ENCODE results near the gene TTC9C. TPM values are rescaled to one million over a fixed set of nuclear protein-coding genes. Genes with fewer than 3 reads are reported as not detected.

The TTC9C gene
- total RNA-seq, 2 experiments from 2014 or later = 33.7 to 37.9 TPM

DNA sequence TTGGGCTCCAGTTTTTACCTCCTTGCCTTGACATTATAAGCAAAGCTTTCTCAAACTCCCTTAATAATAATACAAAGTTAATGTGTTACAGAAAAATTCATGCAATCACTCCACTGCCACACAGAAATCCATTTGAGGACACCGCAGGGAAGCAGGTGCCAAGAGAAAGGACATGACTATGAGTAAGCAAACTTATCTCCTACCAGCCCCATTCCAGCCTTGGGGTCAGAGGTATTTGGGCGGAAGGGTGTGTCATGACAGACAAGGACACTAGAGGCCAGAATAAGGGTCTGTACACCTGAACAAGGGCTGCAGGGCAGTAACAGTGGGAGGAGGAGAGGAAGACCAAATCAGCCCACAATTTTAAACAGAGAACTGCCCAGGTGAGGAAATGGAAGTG is 14.9 kb upstream of the TTC9C start:
- TF ChIP-seq, protein P1, sequence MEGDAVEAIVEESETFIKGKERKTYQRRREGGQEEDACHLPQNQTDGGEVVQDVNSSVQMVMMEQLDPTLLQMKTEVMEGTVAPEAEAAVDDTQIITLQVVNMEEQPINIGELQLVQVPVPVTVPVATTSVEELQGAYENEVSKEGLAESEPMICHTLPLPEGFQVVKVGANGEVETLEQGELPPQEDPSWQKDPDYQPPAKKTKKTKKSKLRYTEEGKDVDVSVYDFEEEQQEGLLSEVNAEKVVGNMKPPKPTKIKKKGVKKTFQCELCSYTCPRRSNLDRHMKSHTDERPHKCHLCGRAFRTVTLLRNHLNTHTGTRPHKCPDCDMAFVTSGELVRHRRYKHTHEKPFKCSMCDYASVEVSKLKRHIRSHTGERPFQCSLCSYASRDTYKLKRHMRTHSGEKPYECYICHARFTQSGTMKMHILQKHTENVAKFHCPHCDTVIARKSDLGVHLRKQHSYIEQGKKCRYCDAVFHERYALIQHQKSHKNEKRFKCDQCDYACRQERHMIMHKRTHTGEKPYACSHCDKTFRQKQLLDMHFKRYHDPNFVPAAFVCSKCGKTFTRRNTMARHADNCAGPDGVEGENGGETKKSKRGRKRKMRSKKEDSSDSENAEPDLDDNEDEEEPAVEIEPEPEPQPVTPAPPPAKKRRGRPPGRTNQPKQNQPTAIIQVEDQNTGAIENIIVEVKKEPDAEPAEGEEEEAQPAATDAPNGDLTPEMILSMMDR (IDR thresholded peaks at IDR 0.05) = no peak
- POLR2A ChIA-PET = interaction anchor here (0.5 to 3.5 kb wide), 5 partner anchors 11 to 122 kb away, joined by 3 to 20 read pairs (median 5); partner anchors contain the start of genes C11orf98, CSKMT, HNRNPUL2 and TUT1
- no peak for ATAC-seq

DNA sequence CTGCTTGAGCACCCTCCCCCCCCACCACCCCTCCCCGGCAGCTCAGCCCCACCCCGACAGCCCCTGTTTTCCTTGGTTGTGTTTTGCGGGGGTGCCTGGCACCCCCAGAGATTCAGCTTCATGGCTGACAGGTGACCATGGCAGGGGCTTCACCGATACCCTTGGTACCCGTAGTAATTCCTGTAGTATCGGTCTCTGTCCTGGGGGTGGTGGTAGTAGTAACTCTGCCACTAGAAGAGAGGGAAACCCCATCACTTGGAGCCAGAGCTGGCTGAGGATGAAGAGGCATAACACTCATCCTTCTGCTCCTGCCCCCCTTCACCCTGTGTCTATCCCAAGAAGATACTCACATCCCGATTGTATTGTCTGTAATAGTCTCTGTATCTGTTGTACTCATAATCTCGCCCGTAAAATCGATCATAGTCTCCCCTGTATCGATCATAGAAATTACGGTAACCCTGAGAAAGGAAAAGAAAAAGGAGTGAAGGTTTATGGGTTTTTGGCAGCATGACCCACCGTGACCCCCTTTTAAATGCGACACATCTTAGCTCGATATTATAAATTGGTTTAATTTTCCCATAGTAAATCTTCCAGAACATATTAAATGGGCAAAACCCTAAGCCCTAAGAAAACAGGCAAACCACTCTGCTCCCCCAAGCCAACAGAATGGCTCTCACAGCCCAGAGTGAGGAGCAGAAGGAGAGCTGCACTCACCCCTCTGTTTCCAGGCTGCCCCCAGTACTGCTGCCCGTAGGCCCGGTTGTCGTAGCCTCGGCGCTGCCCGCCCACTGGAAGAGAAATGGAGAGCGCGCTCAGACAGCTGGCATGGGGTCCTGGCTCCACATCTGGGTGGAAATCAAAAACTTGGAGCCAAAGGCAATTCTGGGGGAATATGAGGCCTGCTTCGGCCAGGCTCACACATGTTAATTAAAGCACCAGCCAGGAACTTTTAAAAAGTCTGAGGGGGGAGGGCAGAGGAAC is 12.8 kb upstream of the TTC9C start:
- TF ChIP-seq, protein P1 (IDR thresholded peaks at IDR 0.05) = no peak
- no peaks in the 10 kb centered on the region for H3K27me3 Mint-ChIP-seq
- H3K27ac Mint-ChIP-seq = peak overlapping the region; percentile 44
- H3K36me3 Mint-ChIP-seq (ENCODE audit: low read depth) = peaks cover 72% of the 10 kb centered on the region
- intact Hi-C loops (cut with micrococcal nuclease) = no loop called here
- CTCF ChIA-PET = interaction anchor here (1.7 to 2.2 kb wide), 3 partner anchors 9 to 71 kb away, joined by 5 to 7 read pairs (median 6); no protein-coding TSS in a partner anchor
- ATAC-seq (no peak), DNase-seq (no peak)
- no peaks in the 10 kb centered on the region for H3K9me3 Mint-ChIP-seq
- H3K4me3 Mint-ChIP-seq = no peak overlapping the region
- POLR2A ChIA-PET = interaction anchor here (0.7 to 4.3 kb wide), 9 partner anchors 9 to 141 kb away, joined by 3 to 39 read pairs (median 4); partner anchors contain the start of genes HNRNPUL2, TAF6L and TTC9C
- peaks cover 55% of the 10 kb centered on the region for H3K4me1 Mint-ChIP-seq (ENCODE audit: low read depth)

More for the DNA sequence above, 14.9 kb upstream of the TTC9C start:
- Mint-ChIP-seq H3K9me3 (no peaks in the 10 kb centered on the region), H3K4me1 (ENCODE audit: low read depth) (peaks cover 60% of the 10 kb centered on the region), H3K27ac (peak overlapping the region; percentile 91), H3K27me3 (no peaks in the 10 kb centered on the region), H3K36me3 (ENCODE audit: low read depth) (peaks cover 72% of the 10 kb centered on the region), H3K4me3 (peak overlapping the region; percentile 25)
- intact Hi-C loops (cut with micrococcal nuclease) = no loop called here
- no peak for DNase-seq
- CTCF ChIA-PET = interaction anchor here (0.5 to 1.2 kb wide), 2 partner anchors 16 to 19 kb away, joined by 3 read pairs; no protein-coding TSS in a partner anchor

DNA sequence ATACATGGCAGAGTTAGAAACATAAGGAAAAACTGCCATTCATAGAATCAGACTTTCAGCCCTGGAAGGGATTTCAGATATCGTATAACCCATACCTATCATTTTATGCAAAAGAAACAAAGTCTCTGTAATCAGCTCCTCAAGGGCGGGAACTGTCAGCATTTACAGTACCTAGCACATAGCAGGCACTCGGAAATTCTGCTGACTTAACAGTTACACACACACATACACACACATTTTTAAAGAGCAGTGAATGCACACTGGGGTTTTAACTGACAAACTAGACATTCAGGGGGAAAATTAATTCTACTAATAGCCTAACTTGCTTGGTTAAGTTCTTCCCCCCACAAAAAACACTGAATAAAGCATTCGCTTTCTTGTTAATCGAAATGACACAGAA is 12.1 kb upstream of the TTC9C start:
- no peaks in the 10 kb centered on the region for H3K9me3 Mint-ChIP-seq
- H3K4me3 Mint-ChIP-seq = no peak overlapping the region
- ChIA-PET POLR2A (interaction anchor here (0.8 to 4.3 kb wide), 7 partner anchors 10 to 140 kb away, joined by 3 to 39 read pairs (median 4); partner anchors contain the start of genes HNRNPUL2 and TTC9C), CTCF (interaction anchor here (1.3 to 2.2 kb wide), 3 partner anchors 8 to 36 kb away, joined by 3 to 6 read pairs (median 5); no protein-coding TSS in a partner anchor)
- peaks cover 74% of the 10 kb centered on the region for H3K36me3 Mint-ChIP-seq (ENCODE audit: low read depth)
- intact Hi-C loops (cut with micrococcal nuclease) = no loop called here
- H3K27me3 Mint-ChIP-seq = no peaks in the 10 kb centered on the region
- DNase-seq (no peak), ATAC-seq (no peak)
- TF ChIP-seq, protein P1 (IDR thresholded peaks at IDR 0.05) = no peak
- H3K27ac Mint-ChIP-seq = peak overlapping the region; percentile 30
- H3K4me1 Mint-ChIP-seq (ENCODE audit: low read depth) = peaks cover 55% of the 10 kb centered on the region

DNA sequence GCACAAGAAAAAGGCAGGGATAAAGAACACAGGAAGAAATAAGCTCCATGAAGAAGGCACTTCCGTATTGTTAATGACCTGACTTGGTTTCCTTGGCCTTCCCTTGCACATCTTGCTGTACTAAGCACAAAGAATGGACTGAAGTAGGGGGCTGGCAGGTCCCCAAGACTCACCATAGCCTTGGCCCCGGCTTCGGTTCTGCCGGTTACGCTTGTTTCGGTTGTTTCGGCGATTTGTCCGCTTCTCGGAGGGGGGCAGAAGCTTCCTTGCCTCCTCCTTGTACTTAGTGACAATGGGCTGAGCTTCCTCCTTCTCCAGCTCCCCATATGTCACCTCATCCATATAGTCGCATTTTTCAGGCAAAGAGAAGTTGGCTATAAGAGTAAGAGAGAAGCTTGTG is 11.5 kb upstream of the TTC9C start:
- H3K27ac Mint-ChIP-seq = peak overlapping the region; percentile 17
- no peak for ATAC-seq

More for the DNA sequence above, 11.5 kb upstream of the TTC9C start:
- Mint-ChIP-seq H3K4me1 (ENCODE audit: low read depth) (peaks cover 54% of the 10 kb centered on the region), H3K9me3 (no peaks in the 10 kb centered on the region), H3K4me3 (no peak overlapping the region), H3K27me3 (no peaks in the 10 kb centered on the region), H3K36me3 (ENCODE audit: low read depth) (peaks cover 80% of the 10 kb centered on the region)
- intact Hi-C loops (cut with micrococcal nuclease) = no loop called here
- ChIA-PET POLR2A (interaction anchor here (0.7 to 4.3 kb wide), 6 partner anchors 9 to 140 kb away, joined by 3 to 39 read pairs (median 4); partner anchors contain the start of genes HNRNPUL2 and TTC9C), CTCF (interaction anchor here (1.3 to 2.2 kb wide), 2 partner anchors 22 to 37 kb away, joined by 3 to 6 read pairs; no protein-coding TSS in a partner anchor)
- TF ChIP-seq, protein P1 (IDR thresholded peaks at IDR 0.05) = no peak
- DNase-seq = no peak
